Measurements from ENCODE around the gene COMP.

Gene COMP

GRCh38 chr19:18788529-18789421 lies 2.3 kb downstream of the COMP start:
- no peak overlapping the region for H3K4me3 ChIP-seq (ENCODE audit: low read length)
- TF ChIP-seq CTCF (conservative IDR thresholded peaks at IDR 0.05; ENCODE audit: low read length) = no peak
- no peak for DNase-seq (ENCODE audit: low read depth)

GRCh38 chr19:18785179-18786124 lies 5.7 kb downstream of the COMP start:
- H3K4me3 ChIP-seq (ENCODE audit: low read length) = no peak overlapping the region
- no peak for TF ChIP-seq CTCF (conservative IDR thresholded peaks at IDR 0.05; ENCODE audit: low read length)
- DNase-seq (ENCODE audit: low read depth) = peak; percentile 44

GRCh38 chr19:18784786-18785120 lies 6.4 kb downstream of the COMP start:
- TF ChIP-seq CTCF (conservative IDR thresholded peaks at IDR 0.05; ENCODE audit: low read length) = no peak
- peak; percentile 19 for DNase-seq (ENCODE audit: low read depth)
- no peak overlapping the region for H3K4me3 ChIP-seq (ENCODE audit: low read length)

GRCh38 chr19:18783958-18784785 lies 6.9 kb downstream of the COMP start:
- TF ChIP-seq CTCF (conservative IDR thresholded peaks at IDR 0.05; ENCODE audit: low read length) = no peak
- no peak for DNase-seq (ENCODE audit: low read depth)
- no peak overlapping the region for H3K4me3 ChIP-seq (ENCODE audit: low read length)

- H3K4me3 ChIP-seq (ENCODE audit: low read length) = no peak overlapping the region
- DNase-seq (ENCODE audit: low read depth) = no peak
- no peak for TF ChIP-seq CTCF (conservative IDR thresholded peaks at IDR 0.05; ENCODE audit: low read length)
These were observed 8.4 kb downstream of the COMP start for GRCh38 chr19:18782559-18783225.

GRCh38 chr19:18781885-18782527 lies 9.1 kb downstream of the COMP start:
- no peak for TF ChIP-seq CTCF (conservative IDR thresholded peaks at IDR 0.05; ENCODE audit: low read length)
- H3K4me3 ChIP-seq (ENCODE audit: low read length) = no peak overlapping the region
- no peak for DNase-seq (ENCODE audit: low read depth)

Measured in AG10803 (cell line).